Chondrocyte (in vitro differentiated cells): Measurements from ENCODE around the gene SGSH. TPM values are rescaled to one million over a fixed set of nuclear protein-coding genes. Genes with fewer than 3 reads are reported as not detected.

ENCODE experiments used
- DNase-seq: peaks from one replicate; pipeline ENCODE4 v3.0.0; 2021; ENCODE audit warnings: mixed read lengths, low spot score
- H3K27ac Mint-ChIP-seq: one replicate; pipeline ENCODE4 v1.8.0; 2021; ENCODE audit warnings: mild to moderate bottlenecking, moderate library complexity, mixed read lengths; ENCODE audit not compliant: unreplicated experiment
- H3K27me3 Mint-ChIP-seq: 2 replicates; pipeline ENCODE4 v1.8.0; 2021; ENCODE audit warnings: low read depth, mixed read lengths
- H3K36me3 Mint-ChIP-seq: 2 replicates; pipeline ENCODE4 v1.8.0; 2021; ENCODE audit warnings: low read depth, mixed read lengths
- H3K4me1 Mint-ChIP-seq: 2 replicates; pipeline ENCODE4 v1.8.0; 2021; ENCODE audit warnings: low read depth, mild to moderate bottlenecking, mixed read lengths
- H3K4me3 Mint-ChIP-seq: one replicate; pipeline ENCODE4 v1.8.0; 2021; ENCODE audit warnings: mild to moderate bottlenecking, moderate library complexity, mixed read lengths; ENCODE audit not compliant: unreplicated experiment
- H3K9me3 Mint-ChIP-seq: 2 replicates; pipeline ENCODE4 v1.8.0; 2021; ENCODE audit warnings: low read depth, mixed read lengths
- CTCF ChIP-seq: fragments of 200-600 bp; sonication (generic); IDR thresholded peaks from 2 replicates; pipeline ENCODE4 v1.5.0; 2021; ENCODE audit warnings: antibody characterized with exemption, mild to moderate bottlenecking, moderate library complexity
- total RNA-seq: library from RNA; stranded (reverse); gene quantifications from 3 replicates; pipeline ENCODE4 v1.2.1, GENCODE V29; 2021

The SGSH gene
- total RNA-seq, 1 donor from 2014 or later = 44.7 TPM

- H3K4me1 Mint-ChIP-seq = no peaks in the 10 kb centered on the region
- DNase-seq = no peak
- peaks cover 23% of the 10 kb centered on the region for H3K36me3 Mint-ChIP-seq
- H3K27ac Mint-ChIP-seq = no peak overlapping the region
- no peak overlapping the region for H3K4me3 Mint-ChIP-seq
- no peak for TF ChIP-seq CTCF
- H3K9me3 Mint-ChIP-seq = no peaks in the 10 kb centered on the region
- H3K27me3 Mint-ChIP-seq = no peaks in the 10 kb centered on the region
Measured at GRCh38 chr17:80242505-80242904, 22.4 kb upstream of the SGSH start.

GRCh38 chr17:80237386-80237785 lies 17.3 kb upstream of the SGSH start:
- peaks cover 14% of the 10 kb centered on the region for H3K9me3 Mint-ChIP-seq
- peaks cover 37% of the 10 kb centered on the region for H3K36me3 Mint-ChIP-seq
- H3K27me3 Mint-ChIP-seq = no peaks in the 10 kb centered on the region
- no peaks in the 10 kb centered on the region for H3K4me1 Mint-ChIP-seq
- no peak overlapping the region for H3K4me3 Mint-ChIP-seq
- H3K27ac Mint-ChIP-seq = no peak overlapping the region
- no peak for DNase-seq
- no peak for TF ChIP-seq CTCF

- DNase-seq = no peak
- Mint-ChIP-seq H3K9me3 (peaks cover 19% of the 10 kb centered on the region), H3K27me3 (no peaks in the 10 kb centered on the region), H3K4me1 (no peaks in the 10 kb centered on the region), H3K4me3 (no peak overlapping the region), H3K27ac (no peak overlapping the region), H3K36me3 (peaks cover 36% of the 10 kb centered on the region)
- TF ChIP-seq CTCF = no peak
Measured at GRCh38 chr17:80236911-80237310, 16.8 kb upstream of the SGSH start.

- H3K27ac Mint-ChIP-seq = no peak overlapping the region
- no peak overlapping the region for H3K4me3 Mint-ChIP-seq
- H3K36me3 Mint-ChIP-seq = peaks cover 30% of the 10 kb centered on the region
Measured at GRCh38 chr17:80233202-80233601, 13.1 kb upstream of the SGSH start.

GRCh38 chr17:80232438-80232837 lies 12.3 kb upstream of the SGSH start:
- H3K4me1 Mint-ChIP-seq = no peaks in the 10 kb centered on the region
- H3K4me3 Mint-ChIP-seq = no peak overlapping the region
- no peak overlapping the region for H3K27ac Mint-ChIP-seq
- no peaks in the 10 kb centered on the region for H3K27me3 Mint-ChIP-seq
- H3K36me3 Mint-ChIP-seq = peaks cover 25% of the 10 kb centered on the region
- DNase-seq = no peak
- peaks cover 25% of the 10 kb centered on the region for H3K9me3 Mint-ChIP-seq
- no peak for TF ChIP-seq CTCF

More at GRCh38 chr17:80233202-80233601, 13.1 kb upstream of the SGSH start:
- peaks cover 25% of the 10 kb centered on the region for H3K9me3 Mint-ChIP-seq
- H3K4me1 Mint-ChIP-seq = no peaks in the 10 kb centered on the region
- no peak for DNase-seq
- no peak for TF ChIP-seq CTCF
- H3K27me3 Mint-ChIP-seq = no peaks in the 10 kb centered on the region
